HUES48 (cell line): ENCODE data around the gene KIAA1755.

Source experiments
- H3K27ac ChIP-seq: one replicate; pipeline ENCODE4 v1.7.0; 2013; ENCODE audit warnings: low read depth, low read length, inconsistent platforms
- H3K27me3 ChIP-seq: 2 replicates; pipeline ENCODE4 v1.6.1; 2013; ENCODE audit warnings: mild to moderate bottlenecking, low read length; ENCODE audit not compliant: control insufficient read depth, insufficient read depth
- H3K36me3 ChIP-seq: 2 replicates; pipeline ENCODE4 v1.6.1; 2013; ENCODE audit warnings: low read length; ENCODE audit not compliant: control insufficient read depth, insufficient read depth
- H3K4me1 ChIP-seq: 2 replicates; pipeline ENCODE4 v1.6.1; 2013; ENCODE audit warnings: mild to moderate bottlenecking, low read length; ENCODE audit not compliant: control insufficient read depth, insufficient read depth
- H3K4me3 ChIP-seq: 2 replicates; pipeline ENCODE4 v1.5.1; 2013; ENCODE audit warnings: mild to moderate bottlenecking, low read depth, low read length
- H3K9ac ChIP-seq: 2 replicates; pipeline ENCODE4 v1.6.1; 2013; ENCODE audit warnings: mild to moderate bottlenecking, low read depth, low read length, moderate library complexity
- H3K9me3 ChIP-seq: 2 replicates; pipeline ENCODE4 v1.6.1; 2013; ENCODE audit warnings: low read length; ENCODE audit not compliant: control insufficient read depth, insufficient read depth

The KIAA1755 gene

GRCh38 chr20:38299963-38300362 lies 39.4 kb upstream of the KIAA1755 start:
- no peak overlapping the region for H3K27ac ChIP-seq
- no peaks in the 10 kb centered on the region for H3K9me3 ChIP-seq
- no peaks in the 10 kb centered on the region for H3K27me3 ChIP-seq

GRCh38 chr20:38298768-38299288 lies 38.3 kb upstream of the KIAA1755 start:
- Histone ChIP-seq H3K27ac (no peak overlapping the region), H3K9me3 (no peaks in the 10 kb centered on the region), H3K36me3 (no peaks in the 10 kb centered on the region), H3K9ac (no peak overlapping the region), H3K4me3 (no peak overlapping the region), H3K4me1 (peaks cover 8% of the 10 kb centered on the region), H3K27me3 (no peaks in the 10 kb centered on the region)

More at GRCh38 chr20:38299963-38300362, 39.4 kb upstream of the KIAA1755 start:
- Histone ChIP-seq H3K4me1 (peaks cover 8% of the 10 kb centered on the region), H3K4me3 (no peak overlapping the region), H3K36me3 (no peaks in the 10 kb centered on the region), H3K9ac (no peak overlapping the region)

GRCh38 chr20:38297916-38298674 lies 37.6 kb upstream of the KIAA1755 start:
- H3K27me3 ChIP-seq, result no peaks in the 10 kb centered on the region
- H3K36me3 ChIP-seq, result no peaks in the 10 kb centered on the region
- H3K9ac ChIP-seq, result no peak overlapping the region
- no peaks in the 10 kb centered on the region for H3K9me3 ChIP-seq
- no peak overlapping the region for H3K4me3 ChIP-seq
- no peak overlapping the region for H3K27ac ChIP-seq
- H3K4me1 ChIP-seq, result peaks cover 8% of the 10 kb centered on the region

- Histone ChIP-seq H3K9ac (no peak overlapping the region), H3K27me3 (no peaks in the 10 kb centered on the region), H3K36me3 (no peaks in the 10 kb centered on the region), H3K4me1 (peaks cover 8% of the 10 kb centered on the region), H3K4me3 (no peak overlapping the region), H3K27ac (no peak overlapping the region), H3K9me3 (no peaks in the 10 kb centered on the region)
Observed at GRCh38 chr20:38296433-38296832, 35.9 kb upstream of the KIAA1755 start.

GRCh38 chr20:38295811-38296210 lies 35.3 kb upstream of the KIAA1755 start:
- peaks cover 8% of the 10 kb centered on the region for H3K4me1 ChIP-seq
- no peak overlapping the region for H3K4me3 ChIP-seq
- H3K9me3 ChIP-seq, result no peaks in the 10 kb centered on the region
- no peaks in the 10 kb centered on the region for H3K27me3 ChIP-seq
- no peaks in the 10 kb centered on the region for H3K36me3 ChIP-seq
- no peak overlapping the region for H3K27ac ChIP-seq
- no peak overlapping the region for H3K9ac ChIP-seq

GRCh38 chr20:38294076-38294591 lies 33.6 kb upstream of the KIAA1755 start:
- Histone ChIP-seq H3K9me3 (no peaks in the 10 kb centered on the region), H3K4me3 (no peak overlapping the region), H3K27me3 (no peaks in the 10 kb centered on the region), H3K4me1 (no peaks in the 10 kb centered on the region), H3K9ac (no peak overlapping the region), H3K27ac (no peak overlapping the region), H3K36me3 (no peaks in the 10 kb centered on the region)

- no peak overlapping the region for H3K4me3 ChIP-seq
- H3K9ac ChIP-seq, result no peak overlapping the region
- H3K9me3 ChIP-seq, result no peaks in the 10 kb centered on the region
- H3K4me1 ChIP-seq, result no peaks in the 10 kb centered on the region
- H3K27ac ChIP-seq, result no peak overlapping the region
- H3K27me3 ChIP-seq, result no peaks in the 10 kb centered on the region
- no peaks in the 10 kb centered on the region for H3K36me3 ChIP-seq
Observed at GRCh38 chr20:38293491-38294065, 33.0 kb upstream of the KIAA1755 start.

- Histone ChIP-seq H3K4me3 (no peak overlapping the region), H3K4me1 (peaks cover 4% of the 10 kb centered on the region; the same call in 1 of the 2 replicates), H3K9ac (no peak overlapping the region), H3K27me3 (no peaks in the 10 kb centered on the region), H3K36me3 (no peaks in the 10 kb centered on the region), H3K9me3 (no peaks in the 10 kb centered on the region), H3K27ac (no peak overlapping the region)
Observed at GRCh38 chr20:38291966-38292365, 31.4 kb upstream of the KIAA1755 start.

- H3K36me3 ChIP-seq, result no peaks in the 10 kb centered on the region
- peaks cover 5% of the 10 kb centered on the region; the same call in 1 of the 2 replicates for H3K4me1 ChIP-seq
- no peak overlapping the region for H3K9ac ChIP-seq
- no peak overlapping the region for H3K4me3 ChIP-seq
- no peak overlapping the region for H3K27ac ChIP-seq
- H3K9me3 ChIP-seq, result no peaks in the 10 kb centered on the region
- no peaks in the 10 kb centered on the region for H3K27me3 ChIP-seq
Observed at GRCh38 chr20:38290829-38291814, 30.6 kb upstream of the KIAA1755 start.

GRCh38 chr20:38286586-38287531 lies 26.3 kb upstream of the KIAA1755 start:
- Histone ChIP-seq H3K9me3 (no peaks in the 10 kb centered on the region), H3K9ac (no peak overlapping the region), H3K4me3 (no peak overlapping the region), H3K4me1 (peaks cover 5% of the 10 kb centered on the region; the same call in 1 of the 2 replicates), H3K27ac (no peak overlapping the region), H3K27me3 (no peaks in the 10 kb centered on the region), H3K36me3 (no peaks in the 10 kb centered on the region)
